GM18951 (cell line): ENCODE measurements around the gene LIMA1.

Source experiments
- POLR2A ChIP-seq: IDR thresholded peaks from 4 replicates; pipeline ENCODE4 v1.6.1; 2011; ENCODE audit warnings: mild to moderate bottlenecking; ENCODE audit not compliant: insufficient read length, insufficient read depth; ENCODE audit errors: extremely low read depth
- in situ Hi-C: fragments of 300-500 bp; cut with MboI; formaldehyde crosslinking; loops from one replicate; pipeline ENCODE4 v1.12.0; 2022; ENCODE audit warnings: low sequenced_read_pairs, mixed read lengths, inconsistent platforms; ENCODE audit not compliant: unreplicated experiment

The LIMA1 gene

DNA sequence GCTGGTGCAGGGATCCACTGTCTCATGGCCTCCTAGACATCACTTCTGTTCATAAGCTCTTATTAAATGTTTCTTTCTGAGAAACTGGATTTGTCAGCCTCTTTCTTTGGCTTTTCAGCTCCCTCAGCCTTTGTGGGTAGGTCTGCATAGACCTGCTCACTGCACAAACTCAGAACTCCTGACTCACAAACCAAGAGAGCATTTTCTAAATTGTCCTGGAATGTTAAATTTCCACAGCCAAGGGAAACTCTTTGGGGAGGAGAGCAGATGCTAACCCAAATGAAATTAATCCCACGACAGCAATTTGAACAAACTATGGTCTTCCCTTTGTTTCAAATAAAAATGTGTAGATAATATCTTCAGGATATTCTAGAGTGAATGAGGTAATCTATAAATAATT, 96.6 kb downstream of the LIMA1 start:
- TF ChIP-seq POLR2A: no peak
- in situ Hi-C loops: no loop called here

DNA sequence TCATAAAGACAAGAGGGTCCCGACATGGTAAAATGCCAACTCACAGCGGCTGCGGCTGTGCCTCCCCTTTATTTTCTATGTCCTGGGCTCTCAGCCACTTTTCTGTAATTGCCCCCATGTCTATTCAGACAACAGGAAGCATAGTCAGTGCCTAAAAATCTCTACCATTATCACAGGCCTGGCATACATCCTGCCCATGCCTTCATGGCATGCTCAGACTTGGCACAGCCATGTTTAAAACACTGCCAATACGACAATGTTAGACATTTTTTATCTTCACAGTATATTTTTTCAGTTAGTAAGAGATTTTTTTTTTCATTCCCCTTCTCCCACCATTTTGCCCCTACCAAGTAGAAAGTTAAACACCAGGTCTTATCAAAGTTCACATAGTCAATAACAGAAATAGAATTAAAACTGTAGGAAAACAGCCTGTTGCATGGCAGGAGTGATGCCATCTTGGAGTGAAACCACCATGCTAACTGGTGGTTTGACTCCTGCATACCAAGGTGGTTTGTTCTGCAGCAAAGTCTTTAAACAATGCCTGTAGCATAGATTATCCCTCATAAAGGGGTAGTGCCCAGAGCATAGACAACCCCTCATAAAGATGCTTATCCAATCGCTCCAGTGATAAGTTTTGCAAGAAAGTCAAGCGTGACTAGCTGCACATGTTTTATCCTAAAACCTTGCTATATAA, 97.2 kb downstream of the LIMA1 start:
- TF ChIP-seq POLR2A: no peak
- in situ Hi-C loops: no loop called here

DNA sequence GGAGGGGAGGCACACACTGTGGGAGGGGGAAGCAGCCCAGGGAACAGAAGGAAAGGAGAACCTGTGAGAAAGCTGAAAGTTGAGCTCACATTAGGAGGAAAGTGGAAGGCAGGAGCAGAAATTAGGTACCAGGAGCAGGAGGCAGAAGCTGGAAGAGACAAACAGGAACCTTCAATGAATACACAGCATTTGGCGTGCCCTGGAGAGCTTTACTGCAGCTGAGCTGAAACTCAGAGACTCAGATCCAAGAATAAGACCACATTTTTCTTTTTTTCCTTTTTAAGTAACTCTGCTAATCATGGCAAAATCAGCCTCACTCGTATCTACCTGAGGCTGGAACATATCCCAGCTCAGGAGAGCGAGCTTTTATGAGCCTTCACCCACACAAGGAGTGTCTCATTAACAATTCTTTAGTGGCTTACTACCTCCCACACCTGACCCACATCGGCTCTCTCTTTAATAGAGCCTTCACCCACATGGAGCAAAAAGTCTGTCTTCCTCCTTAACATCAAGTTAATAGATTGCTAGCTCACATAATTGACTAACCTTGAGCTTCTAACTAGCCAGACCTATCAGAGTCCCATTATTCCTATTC, 97.9 kb downstream of the LIMA1 start:
- no peak for TF ChIP-seq POLR2A
- in situ Hi-C loops: no loop called here

DNA sequence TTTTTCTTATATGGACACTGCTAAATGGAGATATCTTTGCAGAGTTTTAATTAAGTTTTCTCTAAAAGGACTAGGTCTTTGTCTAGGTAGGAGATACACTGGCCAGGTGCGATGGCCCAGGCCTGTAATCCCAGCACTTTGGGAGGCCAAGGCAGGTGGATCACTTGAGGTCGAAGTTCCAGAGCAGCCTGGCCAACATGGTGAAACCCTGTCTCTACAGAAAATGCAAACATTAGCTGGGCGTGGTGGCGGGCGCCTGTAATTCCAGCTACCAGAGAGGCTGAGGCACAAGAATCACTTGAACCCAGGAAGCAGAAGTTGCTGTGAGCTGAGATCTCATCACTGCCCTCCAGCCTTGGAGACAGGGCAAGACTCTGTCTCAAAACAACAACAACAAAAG, 99.1 kb downstream of the LIMA1 start:
- no peak for TF ChIP-seq POLR2A
- in situ Hi-C loops: no loop called here

DNA sequence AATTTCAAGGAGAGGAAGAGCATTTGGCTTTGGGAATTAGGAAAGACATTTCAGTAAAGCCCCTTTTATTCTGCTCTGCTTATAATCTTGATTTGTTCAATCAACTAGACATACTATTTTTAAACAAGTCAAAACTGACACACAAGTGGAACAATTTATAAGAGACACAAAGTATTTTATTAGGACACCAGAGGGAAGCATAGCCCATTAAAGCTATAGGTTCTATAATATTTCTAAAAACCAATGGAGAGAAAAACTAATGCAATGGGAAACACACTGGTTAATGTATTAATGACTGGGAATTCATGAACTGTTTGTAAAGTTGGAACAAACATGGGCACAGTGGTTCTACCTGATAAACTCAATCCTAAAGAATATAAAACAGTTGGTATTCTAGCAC, 100.9 kb downstream of the LIMA1 start:
- in situ Hi-C loops: no loop called here
- no peak for TF ChIP-seq POLR2A

DNA sequence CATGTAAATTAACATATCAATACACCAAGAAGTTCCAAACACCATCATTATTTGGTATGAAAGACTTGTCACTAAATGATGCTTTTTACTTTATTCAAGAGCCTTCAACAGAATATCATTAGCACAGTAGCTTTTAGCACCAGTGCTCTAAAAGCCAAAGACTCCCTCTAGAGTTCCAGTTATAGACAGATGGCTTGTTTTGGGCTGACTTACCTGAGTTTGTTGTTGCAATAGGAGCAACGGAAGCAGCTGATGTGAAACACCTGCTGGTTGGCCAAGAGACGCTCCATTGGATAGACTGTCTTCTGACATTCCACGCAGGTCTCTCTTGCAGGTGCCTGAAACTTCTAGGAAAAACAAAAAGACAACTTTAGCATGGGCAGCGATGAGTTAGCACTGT, 101.6 kb downstream of the LIMA1 start:
- TF ChIP-seq POLR2A: no peak

DNA sequence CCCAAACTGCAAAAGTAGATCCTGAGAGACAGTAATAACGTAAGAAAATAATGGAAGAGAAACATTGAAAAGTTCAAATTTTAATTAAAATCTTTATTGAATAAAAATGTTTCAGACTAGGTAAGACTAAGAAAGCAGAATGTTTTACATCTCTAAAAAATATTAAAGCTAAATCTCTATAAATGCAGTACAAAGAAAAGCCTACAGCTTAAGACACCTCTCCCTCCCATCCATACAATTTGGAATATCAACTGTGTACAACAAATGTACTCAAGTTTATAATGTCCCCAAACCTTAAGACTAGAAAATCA, 107.6 kb downstream of the LIMA1 start:
- no peak for TF ChIP-seq POLR2A
- in situ Hi-C loops: no loop called here

More for the DNA sequence above, 101.6 kb downstream of the LIMA1 start:
- in situ Hi-C loops: no loop called here

DNA sequence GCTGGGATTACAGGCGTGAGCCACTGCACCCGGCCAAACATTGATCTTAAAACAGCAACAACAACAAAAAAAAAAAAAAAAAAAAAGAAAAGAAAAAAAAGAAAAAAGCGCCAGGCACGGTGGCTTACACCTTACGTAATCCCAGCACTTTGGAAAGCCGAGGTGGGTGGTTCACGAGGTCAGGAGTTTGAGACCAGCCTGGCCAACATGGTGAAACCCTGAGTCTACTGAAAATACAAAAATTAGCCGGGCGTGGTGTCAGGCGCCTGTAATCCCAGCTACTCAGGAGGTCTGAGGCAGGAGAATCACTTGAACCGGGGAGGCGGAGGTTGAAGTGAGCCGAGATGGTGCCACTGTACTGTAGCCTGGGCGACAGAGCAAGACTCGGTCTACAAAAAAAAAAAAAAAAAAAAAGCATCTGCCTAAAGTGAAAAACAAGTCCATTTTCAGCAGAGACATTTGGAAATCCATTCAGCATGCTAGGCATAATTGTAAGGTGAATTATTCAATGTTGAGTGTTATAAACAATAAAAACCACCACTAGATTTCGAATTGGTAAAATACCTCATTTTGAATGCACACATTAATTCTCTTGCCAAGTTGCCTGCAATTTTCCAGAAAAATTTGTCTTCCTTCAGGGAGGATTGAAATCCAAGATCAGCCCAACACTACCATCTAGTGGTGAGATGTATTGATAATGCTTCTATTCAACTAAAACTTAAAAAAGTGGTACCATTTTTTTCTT, 108.2 kb downstream of the LIMA1 start:
- in situ Hi-C loops: no loop called here

DNA sequence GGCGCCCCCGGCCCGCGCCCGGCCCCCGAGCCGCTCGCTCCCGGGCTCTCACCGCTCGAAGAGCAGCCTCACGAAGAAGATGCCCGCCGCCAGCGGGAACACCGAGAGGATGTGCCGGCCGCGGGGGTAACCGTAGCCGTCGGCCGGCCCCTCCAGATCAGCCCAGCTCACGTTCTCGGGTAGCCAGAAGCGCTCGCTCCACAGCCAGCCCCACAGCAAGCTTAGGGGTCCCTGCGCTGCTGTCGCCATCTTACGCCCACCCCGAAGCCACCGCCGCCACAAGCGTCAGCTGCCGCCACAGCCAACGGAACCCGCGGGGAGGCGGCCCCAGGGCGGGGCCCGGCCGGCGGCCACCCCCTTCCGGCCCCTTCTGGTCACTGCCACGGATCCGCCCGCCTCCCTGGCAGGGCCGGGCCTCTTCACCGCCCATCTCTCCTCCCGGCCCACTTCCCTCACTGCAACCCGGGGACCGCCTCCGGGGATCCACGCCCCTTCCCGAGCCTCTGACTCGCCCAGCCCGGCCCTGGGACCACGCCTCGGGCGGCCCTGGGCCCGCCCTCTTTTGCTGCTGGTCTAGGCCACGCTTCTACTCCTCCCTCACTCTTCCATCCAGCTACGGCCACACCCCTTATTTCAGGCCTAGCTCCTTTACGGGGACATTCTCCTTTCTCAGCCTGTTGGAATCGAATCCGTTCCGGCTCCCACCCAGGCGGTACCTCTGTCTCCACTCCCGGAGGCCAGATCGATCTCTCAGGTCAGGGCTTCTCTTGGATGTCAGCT, 116.1 kb downstream of the LIMA1 start, which contains the start of gene CERS5:
Gene CERS5, minus strand, starts transcription at position 321 of the 780 bp plus-strand sequence. Its CDS starts 72 bp downstream, at position 249.
- in situ Hi-C loops: no loop called here
- TF ChIP-seq POLR2A: peak; percentile 79

More for the DNA sequence above, 108.2 kb downstream of the LIMA1 start:
- no peak for TF ChIP-seq POLR2A

DNA sequence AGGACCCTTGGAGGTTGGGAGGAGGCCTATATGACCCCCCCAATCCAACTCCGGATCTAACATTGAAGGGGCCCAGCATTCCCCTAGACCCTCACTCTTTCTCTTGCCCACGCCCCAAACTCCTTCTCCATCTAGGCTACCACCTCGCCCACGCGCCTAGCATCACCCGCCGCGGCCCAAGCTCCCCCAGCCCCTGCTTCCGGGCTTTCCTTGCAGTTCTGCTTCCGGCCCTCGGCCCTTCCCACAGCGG, 116.6 kb downstream of the LIMA1 start:
- no peak for TF ChIP-seq POLR2A
- in situ Hi-C loops: no loop called here

DNA sequence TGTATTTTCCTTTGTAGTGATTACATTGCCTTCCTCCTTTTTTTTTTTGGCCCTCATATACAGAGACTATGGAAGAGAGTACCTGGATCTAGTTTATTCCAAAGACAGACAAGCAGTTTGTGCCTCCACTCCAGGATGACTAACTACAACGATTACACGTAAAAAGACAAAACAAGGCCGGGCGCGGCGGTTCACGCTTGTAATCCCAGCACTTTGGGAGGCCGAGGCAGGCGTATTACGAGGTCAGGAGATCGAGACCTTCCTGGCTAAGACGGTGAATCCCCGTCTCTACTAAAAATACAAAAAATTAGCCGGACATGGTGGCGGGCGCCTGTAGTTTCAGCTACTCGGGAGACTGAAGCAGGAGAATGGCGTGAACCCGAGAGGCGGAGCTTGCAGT, 118.4 kb downstream of the LIMA1 start:
- in situ Hi-C loops: no loop called here
- TF ChIP-seq POLR2A: no peak

DNA sequence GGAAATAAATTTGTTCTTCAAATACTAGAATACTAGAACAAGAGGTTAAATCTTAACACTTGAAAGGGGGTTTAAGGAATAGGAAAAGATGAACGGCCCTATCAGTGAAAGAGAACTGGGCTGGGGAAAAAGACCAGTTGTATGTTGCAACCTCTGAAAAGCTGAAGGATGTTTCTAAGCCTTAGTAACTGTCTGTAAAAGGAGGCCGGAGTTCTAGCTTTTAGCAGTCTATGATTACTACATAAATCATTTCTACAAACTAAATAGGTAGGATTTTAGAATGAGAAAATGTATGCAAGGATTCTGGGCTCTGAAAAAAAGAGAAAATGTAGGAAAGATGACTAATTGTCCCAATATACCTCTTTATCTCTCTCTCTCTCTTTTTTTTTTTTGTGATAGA, 121.1 kb downstream of the LIMA1 start:
- no peak for TF ChIP-seq POLR2A

DNA sequence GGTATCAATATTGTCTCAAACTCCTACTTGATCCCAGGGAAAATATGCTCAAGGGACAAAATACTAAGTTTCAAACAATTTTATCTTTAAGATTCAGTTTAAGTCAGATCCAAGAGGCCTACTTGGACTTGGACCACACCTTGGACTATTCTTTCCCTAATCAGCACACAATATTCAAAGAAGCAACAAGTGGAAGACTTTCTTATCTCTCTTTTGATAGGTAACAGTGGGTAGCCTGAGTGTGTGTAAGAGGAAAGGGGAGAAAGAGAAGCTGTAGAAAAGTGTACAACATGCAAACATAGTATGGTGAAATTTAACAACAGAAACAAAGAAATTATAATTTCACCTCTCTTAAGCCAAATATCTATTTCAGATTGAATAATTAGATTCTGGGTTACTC, 122.7 kb downstream of the LIMA1 start:
- no peak for TF ChIP-seq POLR2A
- in situ Hi-C loops: no loop called here

More for the DNA sequence above, 121.1 kb downstream of the LIMA1 start:
- in situ Hi-C loops: no loop called here
